HG03558 (cell line): Measurements from ENCODE around the gene CRISPLD2.

Experiments
- ATAC-seq: cut with Tn5 transposase; IDR thresholded peaks from one replicate; pipeline ENCODE4 v1.9.1; 2021; ENCODE audit warnings: moderate number of reproducible peaks; ENCODE audit not compliant: unreplicated experiment; ENCODE audit errors: extremely low read depth

Gene CRISPLD2

DNA sequence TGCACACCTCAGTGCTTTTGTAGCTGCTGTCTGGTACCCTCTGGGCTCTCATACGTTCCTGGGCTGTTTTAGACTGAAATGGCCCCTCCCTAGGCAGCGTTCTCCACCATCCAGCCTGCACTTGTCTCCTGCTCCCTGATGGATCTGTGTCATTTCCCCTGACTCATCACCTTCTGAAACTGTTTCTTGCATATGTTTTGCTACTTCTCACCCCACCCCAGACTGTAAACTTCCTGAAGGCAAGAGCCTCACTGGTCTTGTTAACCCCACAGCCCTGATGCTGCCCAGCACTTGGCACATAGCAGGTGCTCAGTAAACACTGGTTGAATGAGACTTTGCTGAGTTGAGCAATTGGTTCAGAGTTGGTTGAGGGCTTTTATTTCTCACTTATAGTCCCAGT, 78.7 kb downstream of the CRISPLD2 start:
- no peak for ATAC-seq

DNA sequence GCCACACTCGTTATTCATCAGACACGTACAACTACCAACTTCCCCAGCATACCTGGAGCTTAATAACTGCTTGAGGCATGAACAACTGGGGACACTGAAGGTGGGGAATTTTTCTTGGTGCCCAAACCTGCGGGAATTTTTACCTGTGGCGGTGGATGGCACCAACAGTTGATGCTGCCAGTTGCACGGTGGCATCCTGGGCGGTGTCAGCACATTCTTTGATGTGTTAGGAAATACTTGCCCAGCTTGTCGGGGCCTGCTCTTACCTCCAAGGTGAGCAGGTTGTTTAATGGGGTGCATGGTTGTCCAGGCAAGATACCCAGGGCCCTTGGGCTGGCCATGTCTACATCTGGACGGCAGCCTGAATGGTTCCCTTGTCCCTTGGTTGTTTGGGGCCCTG, 79.6 kb downstream of the CRISPLD2 start:
- no peak for ATAC-seq

DNA sequence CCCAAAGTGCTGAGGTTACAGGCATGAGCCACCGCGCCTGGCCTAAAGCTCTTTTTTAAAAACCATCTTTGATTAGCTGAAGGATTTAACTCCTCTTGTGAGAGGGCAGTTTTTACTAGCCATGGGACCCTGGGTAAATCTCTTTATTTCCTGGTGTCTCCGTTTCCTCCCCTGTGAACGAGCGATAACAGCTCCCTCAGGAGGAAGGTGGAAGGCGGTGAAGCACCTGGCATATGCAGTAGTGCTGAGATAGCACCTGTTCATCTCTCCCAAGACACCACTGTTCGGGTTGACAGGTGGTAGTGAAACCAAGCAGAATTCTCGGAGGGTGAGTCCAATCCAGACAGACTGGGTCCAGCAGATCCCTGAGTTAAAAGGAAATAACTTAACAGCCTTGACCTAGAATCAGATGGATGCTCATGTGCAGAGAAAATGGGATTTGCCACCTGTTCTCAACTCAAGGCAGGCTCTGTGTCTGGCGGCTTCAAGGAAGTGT, 86.2 kb downstream of the CRISPLD2 start:
- no peak for ATAC-seq

DNA sequence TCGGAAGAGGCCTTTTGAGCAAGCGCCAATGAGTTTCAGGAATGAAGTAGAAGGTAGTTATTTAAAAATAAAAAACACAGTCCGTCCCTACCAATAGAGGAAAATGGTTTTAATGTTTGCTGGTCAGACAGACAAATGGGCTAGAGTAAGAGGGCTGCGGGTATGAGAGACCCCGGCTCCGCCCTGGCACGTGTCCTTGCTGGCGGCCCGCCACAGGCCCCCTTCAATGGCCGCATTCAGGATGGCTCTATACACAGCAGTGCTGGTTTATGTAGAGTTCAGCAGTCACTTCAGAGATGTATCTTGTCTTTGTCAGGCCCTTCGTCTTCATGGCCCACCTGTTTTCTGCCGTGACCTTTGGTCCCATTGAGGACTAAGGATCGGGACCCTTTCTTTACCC, 87.3 kb downstream of the CRISPLD2 start:
- ATAC-seq: no peak

DNA sequence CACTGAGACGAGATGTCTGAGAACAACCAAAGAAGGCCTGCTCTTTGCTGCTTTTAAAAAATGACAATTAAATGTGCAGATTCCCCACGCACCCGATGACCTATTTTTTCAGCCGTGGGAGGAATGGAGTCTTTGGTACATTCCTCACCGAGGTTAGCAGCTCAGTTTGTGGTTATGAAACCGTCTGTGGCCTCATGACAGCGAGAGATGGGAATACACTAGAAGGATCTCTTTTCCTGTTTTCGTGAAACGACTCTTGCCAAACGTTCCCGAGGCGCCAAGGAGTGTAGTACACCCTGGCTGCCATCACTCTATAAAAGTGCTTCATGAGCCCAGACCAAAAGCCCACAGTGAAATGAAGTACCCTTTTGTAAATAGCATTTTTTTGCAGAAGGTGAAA, 87.8 kb downstream of the CRISPLD2 start:
- ATAC-seq: no peak

DNA sequence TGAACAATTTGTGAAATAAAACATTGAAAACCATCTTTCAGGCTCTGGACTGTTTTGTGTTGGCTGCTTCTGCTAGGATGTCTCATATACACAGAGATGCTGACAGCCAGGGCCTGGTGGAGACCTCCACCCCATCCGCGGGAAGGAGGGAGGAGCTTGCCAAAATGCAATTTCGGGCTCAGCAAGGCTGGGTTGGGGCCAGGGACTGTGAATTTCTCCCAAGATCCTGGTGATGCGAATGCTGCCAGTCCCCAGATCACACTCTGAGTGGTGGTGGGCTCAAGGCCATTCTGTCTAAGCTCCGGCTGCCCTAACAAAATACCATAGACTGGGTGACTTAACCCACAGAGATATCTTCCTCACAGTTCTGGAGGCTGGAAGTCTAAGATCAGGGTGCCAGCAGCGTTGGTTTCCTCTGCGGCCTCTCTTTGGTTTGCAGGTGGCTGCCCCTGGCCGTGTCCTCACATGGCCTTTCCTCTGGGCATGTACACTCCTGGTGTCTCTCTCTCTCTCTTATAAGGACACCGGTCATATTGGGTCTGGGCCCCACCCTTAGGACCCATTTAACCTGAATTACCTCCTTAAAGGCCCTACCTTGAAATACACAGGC, 89.8 kb downstream of the CRISPLD2 start:
- ATAC-seq: no peak

DNA sequence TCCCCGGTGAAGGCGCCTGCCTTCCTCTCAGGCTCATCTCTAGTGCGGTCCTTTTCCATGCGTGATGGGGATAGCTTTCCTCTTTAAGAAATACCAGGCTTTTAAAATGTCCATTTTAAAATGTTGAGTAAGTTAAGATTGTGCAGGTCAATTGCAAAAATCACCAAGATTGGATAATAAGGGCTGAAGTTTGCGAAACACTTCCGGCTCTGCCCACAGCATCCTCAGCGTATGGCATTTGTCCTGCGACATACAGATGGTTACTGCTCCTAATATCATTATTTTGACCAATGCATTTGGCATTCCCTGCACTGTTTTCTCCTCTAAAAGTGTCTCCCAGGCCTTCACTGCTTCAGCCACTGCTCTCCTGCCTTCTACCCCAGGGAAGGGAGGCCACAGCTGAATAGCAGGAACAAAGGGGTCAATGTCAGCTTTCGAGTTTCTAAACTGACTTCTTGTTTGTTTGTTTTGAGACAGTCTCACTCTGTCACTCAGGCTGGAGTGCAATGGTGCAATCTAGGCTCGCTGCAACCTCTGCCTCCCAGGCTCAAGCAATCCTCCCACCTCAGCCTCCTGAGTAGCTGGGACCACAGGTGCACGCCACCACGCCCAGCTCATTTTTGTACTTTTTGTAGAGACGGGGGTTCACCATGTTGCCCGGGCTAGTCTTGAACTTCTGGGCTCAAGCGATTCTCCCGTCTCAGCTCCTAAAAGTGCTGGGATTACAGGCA, 91.9 kb downstream of the CRISPLD2 start:
- no peak for ATAC-seq

DNA sequence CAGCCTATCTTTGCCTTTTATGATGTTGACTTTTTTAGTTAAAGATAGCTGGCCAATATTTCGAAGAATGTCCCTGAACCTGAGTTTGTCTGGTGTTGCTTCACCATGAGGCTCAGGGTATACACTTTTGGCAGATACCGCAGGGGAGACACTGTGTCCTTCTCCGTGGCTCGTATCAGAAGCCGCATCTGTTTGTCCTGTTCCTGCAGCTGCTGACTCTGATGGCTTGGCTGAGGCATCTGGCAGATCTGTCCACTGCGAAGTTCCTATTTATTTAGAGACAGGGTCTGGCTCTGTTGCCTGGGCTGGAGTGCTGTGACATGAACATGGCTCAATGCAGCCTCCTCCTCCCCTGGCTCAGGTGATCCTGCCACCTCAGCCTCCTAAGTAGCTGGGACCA, 93.5 kb downstream of the CRISPLD2 start:
- no peak for ATAC-seq

DNA sequence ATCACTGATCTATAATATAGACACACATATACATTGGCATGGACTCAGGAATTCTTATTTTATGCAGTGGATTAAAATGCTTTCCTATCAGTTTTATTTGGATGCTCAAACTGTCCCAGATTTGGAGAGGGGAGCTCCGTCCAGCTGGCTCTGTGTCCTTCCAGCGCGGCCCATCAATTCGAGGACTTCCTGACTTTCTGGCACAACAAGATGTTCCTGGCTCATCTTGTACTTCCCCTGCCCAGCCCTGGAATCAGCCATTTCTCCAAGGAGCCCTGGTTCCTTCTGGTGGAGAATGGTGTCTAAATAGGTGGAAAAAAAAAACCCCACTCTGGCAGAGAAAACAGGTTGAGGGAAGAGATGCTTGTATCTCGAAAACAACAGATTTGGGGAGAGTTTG, 94.5 kb downstream of the CRISPLD2 start:
- ATAC-seq: no peak

DNA sequence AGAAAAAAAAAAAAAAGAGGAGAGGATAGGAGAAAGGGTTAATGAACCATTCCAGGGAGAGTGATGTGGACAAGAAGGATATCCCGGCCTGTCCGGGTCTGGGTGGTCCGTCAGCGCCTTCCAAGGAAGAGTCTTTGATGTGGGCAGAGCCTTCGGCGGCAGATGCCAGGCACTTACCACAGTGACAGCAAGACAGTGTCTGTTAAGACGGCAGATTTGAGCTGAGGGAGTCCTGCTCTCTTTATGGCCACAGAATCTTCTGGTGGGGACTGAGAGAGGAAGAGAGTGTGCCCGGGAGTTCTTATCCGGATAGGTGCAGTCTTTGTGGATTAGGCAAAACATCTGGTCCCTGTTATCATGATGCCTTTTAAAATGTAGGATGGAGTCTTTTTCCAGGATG, 96.4 kb downstream of the CRISPLD2 start:
- ATAC-seq: no peak

DNA sequence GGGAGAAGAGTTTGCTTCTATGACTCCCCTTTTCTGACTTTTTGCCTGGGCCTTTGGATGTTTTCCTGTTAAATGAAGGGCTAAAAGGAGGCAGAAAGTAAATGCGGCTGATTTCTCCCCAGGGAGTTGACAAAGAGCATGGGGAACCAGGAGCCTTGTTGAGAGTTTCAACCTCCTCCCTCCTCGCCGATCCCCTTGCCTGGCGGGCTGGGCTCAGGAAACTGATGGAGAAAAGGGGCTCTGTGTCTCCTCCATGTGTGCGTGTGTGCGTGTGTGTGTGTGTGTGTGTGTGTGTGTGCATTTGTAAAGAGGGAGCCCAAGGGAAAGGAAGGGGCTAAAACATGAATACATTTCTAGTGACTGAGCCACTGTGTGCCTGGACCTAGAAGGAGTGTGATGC, 97.1 kb downstream of the CRISPLD2 start:
- ATAC-seq: no peak

DNA sequence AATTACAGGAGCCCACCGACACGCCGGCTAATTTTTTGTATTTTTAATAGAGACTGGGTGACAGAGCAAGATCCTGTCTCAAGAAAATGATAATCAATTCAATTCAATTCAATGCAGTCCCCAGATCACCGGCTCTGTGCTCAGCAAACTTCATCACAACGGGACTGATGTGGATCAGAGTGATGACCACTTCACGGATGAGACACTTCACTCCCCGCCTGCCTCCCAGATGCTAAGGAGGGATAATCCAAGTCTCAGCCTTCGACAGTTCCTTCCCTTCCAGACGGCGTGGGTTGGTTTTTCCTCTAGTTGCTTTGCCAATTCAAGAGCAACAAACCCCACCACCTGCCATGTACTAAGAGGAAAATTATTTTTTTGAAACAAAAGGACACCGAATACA, 97.7 kb downstream of the CRISPLD2 start:
- no peak for ATAC-seq

DNA sequence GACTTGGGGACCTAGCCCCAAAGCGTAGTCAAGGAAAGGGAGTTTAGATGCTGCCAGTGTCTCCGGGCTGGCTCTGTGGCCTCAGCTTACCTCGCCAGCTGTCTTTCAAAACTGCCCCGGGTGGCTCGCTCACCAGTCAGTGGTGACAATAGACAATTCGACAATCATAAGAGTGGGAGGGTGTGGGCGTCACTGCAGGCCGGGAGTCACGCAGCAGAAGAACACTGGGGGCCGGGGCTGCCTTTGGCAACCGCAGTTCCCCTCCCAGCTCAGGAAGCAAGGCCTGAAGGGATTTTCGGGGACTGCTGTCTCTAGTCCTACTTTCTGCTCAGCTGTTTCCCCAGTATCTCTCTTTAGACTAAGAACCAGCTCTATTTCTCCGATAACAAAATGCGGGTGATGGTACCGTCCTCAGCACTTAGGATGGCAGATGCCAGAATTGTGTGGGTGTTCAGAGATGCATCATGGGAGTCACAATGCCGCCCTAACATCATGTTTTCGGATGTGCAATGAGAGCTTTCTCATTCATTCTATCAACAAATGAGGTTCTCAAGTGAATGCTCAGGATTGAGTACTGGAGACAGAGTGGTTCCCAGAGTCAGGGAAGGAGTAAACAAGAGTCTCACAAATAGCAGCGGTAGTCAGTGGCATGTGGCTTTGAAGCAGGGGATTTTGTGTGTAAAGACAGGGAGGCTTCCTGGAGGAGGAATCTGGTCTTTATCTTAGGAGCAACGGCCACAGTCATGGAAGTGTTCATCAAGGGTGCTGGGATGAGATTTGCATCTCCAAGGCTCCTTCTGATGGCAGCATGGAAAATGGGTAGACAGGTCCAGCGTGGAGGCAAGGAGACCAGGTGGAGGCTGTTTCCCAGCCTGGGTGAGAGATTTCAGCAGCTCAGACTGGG, 98.5 kb downstream of the CRISPLD2 start:
- no peak for ATAC-seq

DNA sequence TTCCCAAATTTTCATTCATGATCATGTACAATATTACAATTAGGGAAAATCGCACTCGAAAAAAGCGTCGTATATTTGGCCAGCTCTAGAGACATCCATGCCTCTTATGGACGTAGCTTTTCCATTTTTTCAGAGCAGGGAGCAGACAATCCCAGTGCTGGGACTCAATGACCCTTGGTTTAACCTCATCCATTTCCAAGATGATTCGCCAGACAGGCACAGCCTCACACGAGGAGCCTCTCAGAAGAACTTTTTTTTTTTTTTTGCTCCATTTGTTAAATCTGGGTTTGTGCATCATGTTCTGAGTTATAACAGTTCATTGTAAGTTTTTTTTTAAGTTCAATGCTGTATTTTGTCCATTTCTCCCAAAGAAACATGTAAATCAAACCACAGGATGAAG, 99.5 kb downstream of the CRISPLD2 start:
- ATAC-seq: no peak

DNA sequence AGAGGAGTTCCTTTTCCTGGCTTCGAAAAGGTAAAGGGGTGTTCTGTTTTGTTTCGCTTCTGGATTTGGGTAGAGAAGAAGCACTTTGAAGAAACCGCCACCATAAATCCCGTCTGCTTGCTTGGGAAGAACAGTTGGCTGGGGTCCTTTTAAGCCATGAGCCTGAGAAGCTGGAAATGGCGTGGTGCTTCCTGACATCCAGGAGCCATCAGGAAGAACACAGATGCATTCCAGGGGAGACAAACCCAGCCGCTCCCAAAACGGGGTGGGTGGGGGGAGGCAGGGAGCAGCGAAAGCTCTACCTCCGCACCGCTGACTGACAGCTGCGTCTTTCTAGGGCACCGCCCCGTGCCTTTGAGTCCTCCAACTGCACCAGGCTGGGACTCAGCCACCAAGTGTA, 99.9 kb downstream of the CRISPLD2 start:
- ATAC-seq: no peak

DNA sequence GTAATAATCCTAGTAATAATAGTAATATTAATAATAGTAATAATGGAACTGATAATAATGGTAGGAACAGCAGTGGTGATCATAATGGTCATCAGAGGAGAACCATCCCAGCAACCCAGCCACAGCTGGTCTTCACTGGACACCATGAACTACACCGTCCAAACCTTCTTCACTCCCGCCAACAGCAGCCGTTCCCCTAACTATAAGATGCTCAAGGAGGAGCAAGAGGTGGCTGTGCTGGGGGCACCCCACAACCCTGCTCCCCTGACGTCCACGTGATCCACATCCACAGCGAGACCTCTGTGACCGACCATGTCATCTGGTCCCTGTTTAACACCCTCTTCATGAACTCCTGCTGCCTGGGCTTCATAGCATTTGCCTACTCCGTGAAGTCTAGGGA, 100.5 kb downstream of the CRISPLD2 start:
- ATAC-seq: no peak

DNA sequence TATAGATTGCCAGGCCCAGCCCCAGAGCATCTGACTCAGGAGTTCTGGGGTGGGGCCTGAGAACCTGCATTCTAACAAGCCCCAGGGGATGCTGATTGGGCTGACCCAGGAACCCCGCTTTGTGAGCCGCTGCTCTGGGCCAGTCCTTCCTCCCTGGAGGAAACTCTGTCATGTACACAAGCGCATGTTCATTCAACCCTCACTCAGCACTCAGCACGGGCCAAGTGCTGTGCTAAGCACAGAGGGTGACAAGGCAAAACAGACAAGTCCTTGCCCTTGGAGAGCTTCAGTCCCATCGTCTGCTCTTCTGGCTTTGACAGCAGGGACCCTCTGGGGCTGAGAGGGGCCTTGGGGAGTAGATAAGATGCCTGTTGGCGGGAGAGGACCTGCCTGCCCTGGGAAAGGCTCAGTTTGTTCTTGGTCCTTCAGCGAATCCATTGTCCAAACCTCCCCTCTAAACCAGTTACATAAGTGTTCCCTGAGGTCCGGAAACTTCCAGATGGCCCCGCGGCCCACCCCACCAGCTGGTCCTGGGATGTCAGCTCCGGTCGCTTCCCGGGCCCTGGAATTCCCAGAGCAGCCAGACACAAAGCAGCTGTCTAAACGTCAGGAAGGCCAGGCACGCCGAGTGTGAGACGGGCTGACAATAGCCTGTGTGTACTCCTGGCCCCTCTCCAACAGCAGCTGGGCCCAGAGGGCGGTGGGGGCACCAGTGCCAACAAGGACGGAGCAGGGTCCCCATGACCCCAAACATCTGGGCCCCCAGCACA, 102.8 kb downstream of the CRISPLD2 start:
- ATAC-seq: no peak

DNA sequence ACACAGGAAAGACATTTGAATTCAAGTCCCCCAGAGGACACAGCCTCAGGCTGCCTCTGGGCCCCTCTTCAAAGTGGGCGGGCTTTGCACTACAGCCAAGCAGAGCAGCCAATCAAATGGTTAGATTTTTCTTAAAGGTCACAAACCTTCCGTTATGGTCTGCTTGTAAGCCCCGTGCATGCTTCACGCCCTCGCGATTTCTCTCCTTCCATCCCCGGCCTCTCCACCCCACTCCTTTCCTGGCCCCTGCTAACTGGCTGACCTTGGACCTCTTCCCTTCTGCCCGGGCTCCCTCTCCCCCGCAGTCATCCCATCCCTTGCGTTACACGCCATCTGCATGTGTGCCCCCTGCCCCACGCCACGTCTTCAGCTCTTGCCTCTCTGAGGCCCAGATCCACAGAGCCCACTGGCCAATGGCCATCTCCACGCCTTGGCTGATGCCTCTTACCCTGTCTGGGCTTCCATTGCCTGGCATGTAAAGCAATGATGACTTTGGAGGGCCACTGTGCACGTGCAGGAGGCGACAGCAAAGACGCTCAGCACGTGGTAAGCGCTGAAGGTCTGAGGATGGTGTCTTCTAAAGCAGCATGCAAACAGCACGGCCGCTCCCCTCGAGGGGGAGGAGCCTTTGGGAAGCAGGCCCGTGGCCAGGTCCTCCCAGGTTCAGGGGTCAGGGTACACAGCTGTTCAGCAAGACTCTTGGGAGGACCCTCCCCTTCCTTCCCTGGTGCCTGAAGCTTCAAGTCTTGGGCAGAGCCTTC, 104.7 kb downstream of the CRISPLD2 start:
- ATAC-seq: no peak

DNA sequence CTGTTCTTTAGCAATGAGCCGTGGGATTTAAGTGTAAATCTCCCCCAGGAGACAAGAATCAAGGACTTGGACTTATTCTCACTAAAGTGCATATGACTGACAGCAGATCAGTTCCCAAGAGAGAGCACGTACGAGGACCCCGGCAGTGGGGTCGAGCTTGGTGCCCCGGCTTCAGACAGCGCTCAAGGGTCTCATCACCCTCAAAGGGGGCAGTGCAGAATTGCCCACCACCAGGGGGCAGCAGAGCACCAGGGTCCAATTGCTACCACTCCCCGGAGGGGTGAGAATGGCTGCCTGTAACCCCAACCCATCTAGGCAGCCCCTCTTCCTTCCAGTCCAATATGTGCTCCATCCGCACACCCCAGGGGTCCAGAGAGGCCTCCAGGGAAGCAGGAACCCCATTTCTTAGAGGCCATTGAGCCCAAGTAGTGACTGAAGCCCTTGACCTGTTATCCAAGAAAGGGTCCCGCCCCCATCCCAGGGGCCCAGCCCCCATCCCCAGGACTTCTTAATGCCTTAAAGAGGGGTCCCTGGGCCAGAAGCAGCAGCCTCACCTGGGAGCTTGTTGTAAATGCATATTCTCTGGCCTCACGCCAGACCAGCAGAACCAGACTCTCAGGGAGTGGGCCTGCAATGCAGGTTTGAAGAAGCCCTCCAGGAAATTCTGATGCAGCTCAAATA, 105.4 kb downstream of the CRISPLD2 start:
- no peak for ATAC-seq
